HG03135 (cell line): ENCODE data around the gene CCNA1.

Source experiments
- ATAC-seq: cut with Tn5 transposase; IDR thresholded peaks from one replicate; pipeline ENCODE4 v1.9.1; 2021; ENCODE audit warnings: mild to moderate bottlenecking, moderate library complexity; ENCODE audit not compliant: unreplicated experiment

CCNA1 gene

DNA sequence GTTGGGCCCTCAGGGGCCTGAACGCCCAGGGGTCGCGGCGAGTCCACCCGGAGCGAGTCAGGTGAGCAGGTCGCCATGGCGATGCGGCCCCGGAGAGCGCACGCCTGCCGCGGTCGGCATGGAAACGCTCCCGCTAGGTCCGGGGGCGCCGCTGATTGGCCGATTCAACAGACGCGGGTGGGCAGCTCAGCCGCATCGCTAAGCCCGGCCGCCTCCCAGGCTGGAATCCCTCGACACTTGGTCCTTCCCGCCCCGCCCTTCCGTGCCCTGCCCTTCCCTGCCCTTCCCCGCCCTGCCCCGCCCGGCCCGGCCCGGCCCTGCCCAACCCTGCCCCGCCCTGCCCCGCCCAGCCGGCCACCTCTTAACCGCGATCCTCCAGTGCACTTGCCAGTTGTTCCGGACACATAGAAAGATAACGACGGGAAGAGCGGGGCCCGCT, at the start of gene CCNA1:
TSS of gene CCNA1 (plus strand) at position 390 of the 439 bp plus-strand sequence. CDS start 562 bp downstream, outside the sequence.
- ATAC-seq = no peak

DNA sequence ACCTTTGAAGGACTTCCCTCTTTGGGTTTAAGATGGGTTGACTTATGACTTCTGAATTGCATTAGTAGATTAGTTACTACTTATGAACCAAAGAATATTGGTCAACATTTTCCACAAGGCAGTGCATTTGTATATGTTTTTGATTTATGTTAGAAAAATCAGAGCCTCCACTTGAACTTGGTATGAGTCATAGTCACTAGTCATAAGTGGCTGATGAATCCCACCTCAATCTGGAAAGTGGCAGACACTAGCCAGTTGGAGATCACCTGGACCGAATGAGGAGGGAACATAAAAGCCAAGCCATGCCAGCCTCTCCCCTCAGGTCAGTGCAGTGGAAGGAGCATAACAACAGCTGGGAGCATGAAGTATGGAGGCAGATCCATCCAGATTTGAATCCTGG, 46.8 kb upstream of the CCNA1 start:
- ATAC-seq = no peak

GRCh38 chr13:36395280-36395679, 37.0 kb upstream of the CCNA1 start:
- no peak for ATAC-seq

DNA sequence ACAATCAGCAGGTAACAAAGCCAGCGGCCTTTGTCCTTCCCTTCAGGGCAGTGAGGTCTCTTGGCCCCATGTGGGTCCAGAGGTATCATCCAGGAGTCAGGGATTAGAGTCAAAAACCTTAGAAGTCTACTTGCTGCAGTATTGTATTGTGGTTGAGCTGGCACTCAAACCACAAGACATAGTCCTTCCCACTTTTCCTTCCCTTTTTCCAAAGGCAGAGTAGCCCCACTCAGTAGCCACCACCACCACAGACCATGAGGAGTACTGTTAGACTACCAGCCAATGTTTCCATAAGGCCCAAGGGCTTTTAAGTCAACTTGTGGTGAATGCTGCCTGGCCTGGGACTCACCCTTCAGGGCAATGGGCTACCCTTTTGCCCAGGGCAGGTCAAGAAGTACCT, 27.1 kb upstream of the CCNA1 start:
- ATAC-seq = no peak

DNA sequence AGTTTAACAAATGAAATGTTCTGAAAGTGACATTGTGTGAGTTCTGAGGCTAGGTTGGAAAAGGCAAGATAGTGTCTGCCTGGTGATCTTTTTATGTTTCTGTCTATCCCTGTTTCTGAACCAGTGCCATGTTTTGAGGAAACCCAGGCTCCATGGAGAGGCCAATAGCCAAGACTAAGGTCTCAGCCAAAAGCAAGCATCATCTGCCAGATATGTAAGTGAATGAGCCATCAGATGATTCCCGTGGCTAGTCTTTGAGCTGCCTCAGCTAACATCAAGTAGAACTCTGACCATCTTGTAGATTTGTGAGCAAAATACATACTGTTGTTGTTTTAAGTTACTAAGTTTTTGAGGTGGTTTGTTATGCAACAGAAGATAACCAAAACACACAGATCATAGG, 19.6 kb upstream of the CCNA1 start:
- ATAC-seq = no peak

DNA sequence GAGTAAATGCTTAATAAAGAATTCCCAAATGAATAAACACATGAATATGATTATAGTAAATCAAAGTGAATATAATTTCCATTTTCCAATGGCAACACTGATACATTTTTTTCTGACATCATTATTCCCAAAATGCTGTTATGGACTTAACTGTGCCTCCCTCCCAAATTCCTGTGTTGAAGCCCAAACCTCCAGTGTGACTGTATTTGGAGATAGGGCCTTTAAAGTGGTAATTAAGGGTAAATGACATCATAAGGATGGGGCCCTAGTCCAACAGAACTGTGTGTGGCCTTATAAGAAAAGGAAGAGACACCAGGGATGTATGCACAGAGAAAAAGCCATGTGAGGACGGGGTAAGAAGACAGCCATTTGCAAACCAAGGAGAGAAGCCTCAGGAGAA, 19.1 kb upstream of the CCNA1 start:
- no peak for ATAC-seq

DNA sequence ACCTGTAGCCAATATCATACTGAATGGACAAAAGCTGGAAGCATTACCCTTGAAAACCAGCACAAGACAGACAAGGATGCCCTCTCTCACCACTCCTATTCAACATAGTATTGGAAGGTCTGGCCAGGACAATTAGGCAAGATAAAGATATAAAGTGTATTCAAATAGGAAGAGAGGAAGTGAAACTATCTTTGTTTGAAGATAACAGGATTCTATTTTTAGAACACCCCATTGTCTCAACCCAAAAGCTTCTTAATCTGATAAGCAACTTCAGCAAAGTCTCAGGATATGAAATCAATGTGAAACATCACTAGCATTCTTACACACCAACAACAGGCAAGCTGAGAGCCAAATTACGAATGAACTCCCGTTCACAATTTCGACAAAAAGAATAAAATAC, 17.8 kb upstream of the CCNA1 start:
- ATAC-seq = no peak

DNA sequence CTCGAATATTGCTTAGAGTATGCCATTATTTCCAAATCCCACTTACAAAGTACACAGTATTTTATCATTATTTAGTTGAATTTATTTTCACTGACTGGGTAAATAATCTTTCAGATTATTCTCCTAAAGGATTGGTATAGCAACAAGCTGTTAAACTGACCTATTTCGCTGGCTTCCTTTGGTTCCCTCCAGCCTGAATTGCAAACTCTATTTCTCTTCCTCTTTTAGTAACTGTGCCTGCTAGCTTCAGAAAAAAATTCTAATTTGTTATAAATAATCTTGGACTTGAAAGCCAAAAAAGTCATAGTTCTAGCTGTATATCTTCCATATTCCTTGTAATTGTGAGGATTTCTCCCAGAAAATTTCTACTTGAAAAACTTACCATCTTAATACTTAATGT, 15.0 kb upstream of the CCNA1 start:
- no peak for ATAC-seq

GRCh38 chr13:36418022-36418805, 14.1 kb upstream of the CCNA1 start:
- peak; percentile 83 for ATAC-seq

- ATAC-seq = peak; percentile 72
Observed at GRCh38 chr13:36420437-36420891, 11.8 kb upstream of the CCNA1 start.

GRCh38 chr13:36421447-36421846, 10.8 kb upstream of the CCNA1 start:
- ATAC-seq = no peak

- ATAC-seq = no peak
Observed at GRCh38 chr13:36428086-36428485, 4.2 kb upstream of the CCNA1 start.

- no peak for ATAC-seq
Observed at GRCh38 chr13:36430247-36431203, 1.8 kb upstream of the CCNA1 start.

DNA sequence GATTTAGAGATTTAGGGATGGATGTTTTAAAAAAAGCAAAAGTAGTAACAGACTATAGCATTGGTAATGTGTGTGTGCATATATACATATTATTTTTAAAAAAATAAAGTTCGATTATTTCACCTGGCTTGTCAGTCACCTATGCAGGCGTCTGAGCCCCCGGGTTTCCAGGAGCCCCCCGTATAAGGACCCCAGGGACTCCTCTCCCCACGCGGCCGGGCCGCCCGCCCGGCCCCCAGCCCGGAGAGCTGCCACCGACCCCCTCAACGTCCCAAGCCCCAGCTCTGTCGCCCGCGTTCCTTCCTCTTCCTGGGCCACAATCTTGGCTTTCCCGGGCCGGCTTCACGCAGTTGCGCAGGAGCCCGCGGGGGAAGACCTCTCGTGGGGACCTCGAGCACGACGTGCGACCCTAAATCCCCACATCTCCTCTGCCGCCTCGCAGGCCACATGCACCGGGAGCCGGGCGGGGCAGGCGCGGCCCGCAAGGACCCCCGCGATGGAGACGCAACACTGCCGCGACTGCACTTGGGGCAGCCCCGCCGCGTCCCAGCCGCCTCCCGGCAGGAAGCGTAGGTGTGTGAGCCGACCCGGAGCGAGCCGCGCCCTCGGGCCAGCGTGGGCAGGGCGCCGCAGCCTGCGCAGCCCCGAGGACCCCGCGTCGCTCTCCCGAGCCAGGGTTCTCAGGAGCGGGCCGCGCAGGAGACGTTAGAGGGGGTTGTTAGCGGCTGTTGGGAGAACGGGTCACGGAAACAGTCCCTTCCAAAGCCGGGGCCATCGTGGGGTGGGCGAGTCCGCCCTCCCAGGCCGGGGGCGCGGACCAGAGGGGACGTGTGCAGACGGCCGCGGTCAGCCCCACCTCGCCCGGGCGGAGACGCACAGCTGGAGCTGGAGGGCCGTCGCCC, 840 bp upstream of the CCNA1 start:
- no peak for ATAC-seq

- no peak for ATAC-seq
Observed at GRCh38 chr13:36436811-36437210, 4.5 kb downstream of the CCNA1 start.

DNA sequence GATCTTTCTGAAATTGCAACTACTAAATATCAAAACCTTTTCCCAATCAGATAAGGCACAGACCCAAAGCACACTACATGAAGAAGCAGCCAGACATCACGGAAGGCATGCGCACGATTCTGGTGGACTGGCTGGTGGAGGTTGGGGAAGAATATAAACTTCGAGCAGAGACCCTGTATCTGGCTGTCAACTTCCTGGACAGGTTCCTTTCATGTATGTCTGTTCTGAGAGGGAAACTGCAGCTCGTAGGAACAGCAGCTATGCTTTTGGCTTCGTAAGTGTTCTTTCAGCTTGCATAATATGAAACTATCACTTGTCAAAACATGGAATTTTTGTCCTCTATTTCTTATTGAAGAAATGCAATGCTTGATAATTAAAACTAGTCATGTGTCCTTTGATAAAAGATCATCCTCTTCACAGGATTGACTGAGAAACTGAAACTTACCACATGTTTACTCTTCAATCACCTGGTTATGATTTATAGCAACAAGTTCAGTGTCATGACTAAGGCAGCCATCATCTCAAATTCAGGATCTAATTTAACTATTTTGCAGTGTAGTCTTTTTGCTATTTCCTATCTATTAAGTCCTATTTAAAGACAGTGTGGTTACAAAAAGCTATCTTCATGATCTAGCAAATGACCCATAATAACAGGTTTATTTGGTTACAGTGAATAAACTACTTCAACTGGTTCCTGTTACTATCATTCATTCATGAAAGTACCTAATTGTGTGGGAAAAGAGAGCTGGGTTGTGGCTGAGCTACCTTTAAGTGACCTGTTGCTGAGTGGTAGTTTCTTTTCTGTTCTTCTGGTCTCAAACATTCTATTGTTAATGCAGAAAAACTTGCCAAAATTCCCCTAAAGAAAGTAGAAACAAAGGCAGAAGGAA, 6.5 kb downstream of the CCNA1 start:
- ATAC-seq = no peak

DNA sequence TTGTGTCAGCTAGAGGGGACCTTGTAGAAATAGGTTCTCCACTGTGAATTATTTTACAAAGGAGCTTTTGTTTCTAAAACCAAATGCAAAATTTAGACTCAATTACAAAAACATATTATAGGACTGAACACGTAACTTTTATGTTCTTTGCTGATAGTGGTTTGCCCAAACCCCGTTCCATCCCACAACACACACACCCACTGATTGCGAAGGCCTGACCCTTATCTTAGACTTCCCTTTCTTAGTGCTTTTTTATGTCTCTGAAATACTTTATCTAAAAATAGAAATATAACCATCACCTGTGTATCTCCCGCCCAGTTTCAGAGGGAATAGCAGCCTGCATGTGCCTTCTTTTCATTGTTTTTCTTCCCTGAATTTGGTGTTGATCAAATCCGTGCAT, 13.0 kb downstream of the CCNA1 start:
- ATAC-seq = no peak

DNA sequence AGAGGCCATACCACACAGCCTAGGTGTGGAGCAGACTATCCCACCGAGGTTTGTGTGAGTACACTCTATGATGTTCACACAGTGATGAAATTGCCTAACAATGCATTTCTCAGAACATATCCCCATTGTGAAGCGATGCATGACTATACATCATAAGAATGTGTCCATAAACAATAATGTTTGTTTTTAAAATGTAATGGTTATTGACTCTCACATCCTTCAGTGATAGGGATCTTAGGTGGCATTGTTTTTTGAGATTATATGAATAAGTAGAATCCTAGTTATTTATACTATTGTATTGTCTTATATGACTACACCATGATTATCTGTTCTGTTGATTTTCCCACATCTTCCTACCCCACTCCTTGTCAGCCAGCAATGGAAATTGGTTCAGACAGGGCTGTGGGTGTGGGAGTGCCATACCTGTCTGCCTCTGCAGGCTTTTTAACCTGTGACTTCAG, 13.6 kb downstream of the CCNA1 start:
- ATAC-seq = no peak

DNA sequence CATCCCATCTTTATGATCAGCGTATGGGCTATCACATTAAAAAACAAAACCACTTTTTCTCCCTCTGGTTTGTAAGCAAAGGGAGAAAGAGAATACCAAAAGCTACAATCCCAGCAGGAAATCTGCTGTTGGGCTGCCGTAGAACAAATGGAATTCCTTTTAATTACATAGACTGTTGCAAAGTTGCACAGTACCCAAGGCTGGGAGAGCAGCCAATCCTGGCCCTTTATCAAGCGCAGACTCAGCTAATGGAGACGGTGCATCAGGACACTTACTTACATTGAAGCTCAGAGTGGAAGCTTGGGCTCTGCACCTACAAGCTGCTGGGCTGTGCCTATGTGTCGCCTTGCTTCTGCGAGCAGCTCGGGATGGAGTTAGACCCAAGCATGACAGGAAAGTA, 15.2 kb downstream of the CCNA1 start:
- ATAC-seq = no peak

- no peak for ATAC-seq
Observed at GRCh38 chr13:36450534-36450933, 18.2 kb downstream of the CCNA1 start.
